KG1 (cell line): ENCODE measurements around the gene ATP8A1.

ENCODE experiments used
- DNase-seq: peaks from one replicate; lab custom pipeline; 2025; lab: John Stamatoyannopoulos, UW

Gene ATP8A1

GRCh38 chr4:42364266-42365053 lies 292.4 kb downstream of the ATP8A1 start:
- no peak for DNase-seq

GRCh38 chr4:42363614-42364013 lies 293.3 kb downstream of the ATP8A1 start:
- DNase-seq, result no peak

GRCh38 chr4:42362591-42362990 lies 294.3 kb downstream of the ATP8A1 start:
- no peak for DNase-seq

GRCh38 chr4:42361456-42361855 lies 295.4 kb downstream of the ATP8A1 start:
- DNase-seq, result no peak

- DNase-seq, result no peak
Measured at GRCh38 chr4:42360256-42360669, 296.6 kb downstream of the ATP8A1 start.

- DNase-seq, result no peak
Measured at GRCh38 chr4:42359711-42360110, 297.2 kb downstream of the ATP8A1 start.
